ENCODE results near the gene UBALD1. TPM values are rescaled to one million over a fixed set of nuclear protein-coding genes. Genes with fewer than 3 reads are reported as not detected.
"Not testable (repeated sequence)": the region's sequence is repeated elsewhere in the genome, so short reads cannot be mapped to it uniquely, and the experiment has no call there.

UBALD1 gene
- total RNA-seq, 1 donor from 2014 or later = 12.7 TPM

DNA sequence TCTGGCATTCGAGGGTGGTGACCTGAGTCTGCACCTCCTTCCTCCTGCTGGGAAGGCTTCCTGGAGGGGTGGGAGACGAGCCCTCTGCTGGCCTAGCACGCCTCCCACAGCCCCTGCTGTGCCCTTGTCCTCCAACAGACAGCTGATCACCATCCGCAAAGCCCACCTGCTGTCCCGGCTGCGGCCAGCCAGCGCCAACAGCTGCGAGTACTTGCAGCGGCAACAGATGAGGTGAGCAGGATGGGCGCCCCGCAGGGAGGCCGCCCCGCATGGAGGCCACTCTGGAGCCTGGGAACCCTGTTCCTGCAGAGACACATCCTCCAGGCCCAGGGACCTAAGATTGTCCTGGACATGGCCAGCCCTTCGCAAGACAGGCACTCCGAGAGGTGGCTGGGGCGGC is 21.6 kb downstream of the UBALD1 start:
- no peak for ATAC-seq

DNA sequence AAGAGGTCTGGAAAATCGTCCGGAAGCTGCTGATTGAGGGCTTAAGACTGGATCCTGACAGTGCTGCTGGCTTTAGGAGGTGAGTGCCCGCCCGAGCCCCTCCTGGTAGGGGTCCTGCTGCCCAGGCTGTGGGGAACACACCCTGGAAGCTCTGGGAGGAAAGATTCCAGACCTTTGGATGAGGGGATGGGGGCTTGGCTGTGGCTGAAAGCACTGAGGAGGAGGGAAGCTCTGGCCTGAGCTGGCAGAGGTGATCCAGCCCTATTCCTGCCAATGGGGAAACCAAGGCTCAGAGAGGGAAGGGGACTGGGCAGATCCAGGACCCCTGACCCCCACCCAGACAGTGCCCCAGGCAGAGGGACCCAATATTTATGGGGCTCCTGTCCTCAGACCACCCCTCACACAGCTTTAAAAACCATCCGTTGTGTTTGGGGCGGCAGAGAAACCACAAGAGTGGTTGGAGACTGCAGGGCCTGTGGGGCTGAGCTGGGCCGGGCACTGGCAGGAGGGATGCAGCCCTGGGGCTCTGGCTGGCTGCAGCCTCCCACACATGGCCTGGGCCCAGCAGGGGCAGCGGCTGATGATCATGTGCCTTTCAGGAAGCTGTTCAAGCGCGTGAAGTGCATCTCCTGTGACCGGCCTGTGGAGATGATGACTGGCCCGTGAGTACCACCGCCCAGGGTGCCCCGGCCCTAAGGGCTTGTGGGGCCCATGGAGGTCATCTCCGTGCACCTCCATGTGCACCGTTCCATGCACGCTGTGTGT is 22.8 kb downstream of the UBALD1 start:
- no peak for ATAC-seq

DNA sequence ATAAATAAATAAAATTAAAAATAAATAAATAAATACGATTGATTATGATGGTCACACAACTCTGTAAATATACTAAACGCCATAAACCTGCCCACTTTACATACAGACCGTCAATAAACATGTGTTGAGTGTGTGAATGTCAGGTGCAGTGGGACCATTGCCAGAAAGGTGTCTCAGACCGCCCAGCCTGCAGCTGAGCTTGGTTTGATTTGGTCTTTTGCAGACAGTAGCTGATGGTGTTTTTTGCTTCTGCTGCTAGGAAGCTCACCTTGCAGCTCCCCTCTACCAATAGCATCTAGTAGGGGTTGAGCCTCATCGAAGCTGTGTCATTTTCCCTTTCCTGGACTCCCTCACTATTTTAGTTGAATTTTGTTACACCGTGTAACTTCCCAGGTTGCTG is 23.5 kb downstream of the UBALD1 start:
- ATAC-seq = no peak

DNA sequence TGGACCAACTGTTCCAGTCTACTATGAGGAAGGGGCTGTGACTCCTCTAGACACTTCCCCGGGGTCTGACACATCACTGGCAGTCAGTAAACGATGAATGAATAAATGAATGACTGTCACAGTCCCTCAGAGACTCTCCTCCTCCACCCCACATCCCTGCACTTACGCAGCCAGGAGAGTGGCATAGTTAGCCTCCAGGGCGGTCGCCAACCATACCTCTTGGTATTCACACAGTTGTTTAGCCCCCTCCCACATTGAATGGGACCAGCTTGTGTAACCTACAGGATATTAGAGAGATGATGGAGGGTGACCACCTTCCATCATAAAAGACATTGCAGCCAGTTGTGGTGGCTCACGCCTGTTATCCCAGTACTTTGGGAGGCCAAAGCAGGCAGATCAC is 25.7 kb downstream of the UBALD1 start:
- no peak for ATAC-seq

DNA sequence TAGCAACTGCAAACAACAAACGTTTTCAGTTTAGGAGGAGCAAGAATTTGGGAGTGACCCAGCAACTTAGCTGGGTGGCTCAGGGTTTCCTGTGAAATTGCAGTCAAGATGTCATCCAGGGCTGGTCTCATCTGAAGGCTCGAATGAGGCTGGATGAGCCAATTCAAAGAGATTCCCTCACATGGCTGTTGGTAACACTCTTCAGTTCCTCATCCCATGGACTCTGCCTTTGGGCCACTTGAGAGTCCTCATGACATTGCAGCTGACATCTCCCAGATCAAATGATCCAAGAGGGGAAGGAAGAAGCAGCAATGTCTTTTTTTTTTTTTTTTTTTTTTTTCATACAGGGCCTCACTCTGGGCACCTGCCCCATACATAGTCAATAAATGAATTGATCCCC is 26.3 kb downstream of the UBALD1 start:
- no peak for ATAC-seq

DNA sequence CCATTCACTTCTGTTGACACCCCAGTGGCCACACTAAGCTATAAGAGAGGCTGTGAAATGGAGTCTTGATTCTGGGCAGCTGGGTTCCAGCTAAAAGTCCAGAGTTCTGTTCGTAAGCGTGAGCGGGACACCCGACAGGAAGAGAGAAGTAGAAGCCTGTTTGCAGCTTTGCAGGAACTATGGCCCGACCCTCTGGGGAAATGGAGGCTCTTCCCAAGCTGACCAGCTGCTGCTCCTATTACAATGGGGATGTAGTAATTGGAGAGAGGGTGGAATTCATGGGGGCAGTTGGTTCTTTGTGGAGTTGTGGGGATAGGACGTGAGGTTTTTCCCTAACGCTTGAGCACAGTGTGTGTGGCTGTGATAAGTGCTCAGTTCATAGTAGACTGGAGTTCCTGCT is 28.4 kb downstream of the UBALD1 start:
- ATAC-seq = no peak

DNA sequence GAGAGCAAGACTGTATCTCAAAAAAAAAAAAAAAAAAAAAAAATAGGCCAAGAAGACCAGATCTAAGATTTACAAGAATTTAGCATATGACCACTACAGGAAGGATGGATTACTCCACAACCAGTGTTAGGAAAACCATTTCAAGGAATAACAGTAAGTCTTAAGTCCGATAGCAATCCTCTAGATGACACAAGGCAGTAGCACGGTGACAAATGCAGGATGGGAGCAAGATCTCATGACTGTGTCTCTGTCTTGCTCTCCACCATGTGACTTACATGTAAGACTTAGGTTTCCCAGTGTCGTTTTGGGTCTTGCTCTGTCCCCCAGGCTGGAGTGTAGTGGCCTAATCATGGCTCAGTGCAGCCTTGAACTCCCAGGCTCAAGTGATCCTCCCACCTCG is 30.8 kb downstream of the UBALD1 start:
- no peak for ATAC-seq

DNA sequence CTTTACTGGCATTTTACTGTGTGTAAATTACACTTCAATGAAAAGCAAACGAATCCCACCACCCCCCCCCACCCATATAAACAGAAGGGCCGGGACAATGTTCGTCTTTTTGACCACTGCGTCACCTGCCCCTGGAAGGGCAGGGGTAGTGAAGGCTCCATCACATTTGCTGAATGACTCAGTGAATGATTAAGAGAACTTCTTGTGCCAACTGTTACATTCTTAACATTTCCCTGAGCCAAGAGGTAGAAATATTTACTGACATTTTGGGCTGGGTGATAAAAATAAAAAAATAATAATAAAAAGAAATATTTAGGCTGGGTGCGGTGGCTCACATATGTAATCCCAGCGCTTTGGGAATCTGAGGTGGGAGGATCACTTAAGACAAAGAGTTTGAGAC is 34.4 kb downstream of the UBALD1 start:
- no peak for ATAC-seq

DNA sequence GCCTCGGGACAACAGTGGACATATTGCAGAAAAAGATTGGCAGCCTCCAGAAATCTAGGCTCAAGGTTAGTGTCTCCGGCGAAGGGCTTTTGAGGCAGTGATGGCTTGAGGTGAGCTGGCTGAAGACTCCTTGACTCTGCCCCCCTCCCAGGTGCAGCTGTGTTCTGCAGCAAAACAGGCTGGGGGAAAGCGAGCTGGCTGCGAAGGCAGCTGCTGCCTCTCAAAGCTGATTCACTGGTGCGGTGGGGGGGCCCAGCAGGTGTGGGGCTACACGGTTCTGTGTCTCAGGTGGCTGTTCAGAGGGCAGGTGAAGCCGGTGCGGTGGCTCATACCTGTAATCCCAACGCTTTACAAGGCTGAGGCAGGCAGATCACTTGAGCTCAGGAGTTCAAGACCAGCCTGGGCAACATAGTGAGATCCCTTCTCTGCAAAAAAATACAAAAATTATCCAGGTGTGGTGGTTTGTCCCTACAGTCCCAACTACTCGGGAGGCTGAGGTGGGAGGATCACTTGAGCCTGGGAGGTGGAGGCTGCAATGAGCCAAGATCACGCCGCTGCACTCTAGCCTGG is 35.6 kb downstream of the UBALD1 start:
- no peak for ATAC-seq

DNA sequence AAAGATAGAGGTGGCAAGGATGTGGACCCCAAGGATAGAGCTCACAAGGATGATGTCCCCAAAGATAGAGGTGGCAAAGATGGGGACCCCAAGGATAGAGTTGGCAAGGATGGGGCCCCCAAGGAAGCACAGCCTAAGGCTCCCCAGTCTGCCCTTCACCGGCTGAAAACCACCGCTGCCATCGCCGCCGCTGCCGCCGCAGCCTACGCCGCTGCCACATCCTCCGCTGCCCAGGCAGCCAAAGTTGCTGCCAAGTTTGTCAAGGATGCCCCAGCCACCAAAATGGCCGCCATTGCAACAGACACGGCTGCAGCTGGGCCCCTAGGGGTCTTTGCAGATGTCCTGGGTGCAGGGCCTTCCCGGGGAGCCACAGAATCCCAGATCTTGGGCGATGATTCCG is 38.7 kb downstream of the UBALD1 start:
- ATAC-seq = no peak

DNA sequence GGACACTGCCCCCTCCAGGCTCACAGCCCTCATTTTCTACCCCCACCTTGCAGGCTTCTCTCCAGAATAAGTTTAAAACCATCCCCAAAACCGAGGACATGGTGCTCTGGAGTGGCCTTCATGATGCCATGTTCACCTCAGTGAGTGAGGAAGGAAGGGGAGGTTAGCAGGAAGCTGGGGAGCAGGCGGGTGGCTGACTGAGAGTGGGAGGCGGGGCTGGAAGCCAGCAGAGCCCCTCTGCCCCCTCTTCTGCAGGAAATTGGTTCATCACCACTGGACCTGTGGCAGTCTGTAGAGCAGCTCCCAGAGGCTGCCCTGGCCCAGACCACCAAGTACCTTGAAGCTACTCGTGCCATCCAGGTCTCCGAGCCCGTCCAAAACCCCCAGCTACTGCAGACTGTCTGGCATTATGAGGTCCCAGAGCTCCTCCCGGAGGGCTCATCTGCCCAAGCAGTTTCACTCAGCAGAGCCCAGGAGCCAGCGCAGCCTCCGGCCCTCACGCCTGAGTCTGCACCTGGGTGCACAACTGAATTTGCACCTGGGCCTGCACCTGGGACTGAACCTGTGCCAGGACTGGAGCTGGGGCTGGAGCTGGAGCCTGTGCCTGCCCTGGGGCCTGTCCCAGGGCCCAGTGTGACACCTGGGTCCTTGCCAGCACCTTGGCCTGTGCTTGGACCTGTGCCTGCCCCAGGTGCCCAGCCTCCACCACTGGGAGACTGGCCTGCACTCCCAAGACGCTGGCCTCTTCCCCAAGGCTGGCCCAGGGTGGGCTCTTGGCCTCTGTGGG is 39.6 kb downstream of the UBALD1 start:
- no peak for ATAC-seq

DNA sequence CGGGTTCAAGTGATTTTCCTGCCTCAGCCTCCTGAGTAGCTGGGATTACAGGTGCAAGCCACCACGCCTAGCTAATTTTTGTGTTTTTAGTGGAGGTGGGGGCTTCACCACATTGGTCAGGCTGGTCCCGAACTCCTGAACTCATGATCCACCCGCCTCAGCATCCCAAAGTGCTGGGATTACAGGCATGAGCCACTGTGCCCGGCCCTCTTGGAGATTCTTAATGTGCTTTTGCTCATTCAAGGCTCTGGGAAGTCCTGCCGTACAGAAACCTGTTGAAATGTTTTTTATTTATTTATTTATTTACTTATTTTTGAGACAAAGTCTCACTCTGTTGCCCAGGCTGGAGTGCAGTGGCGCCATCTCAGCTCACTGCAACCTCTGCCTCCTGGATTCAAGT is 40.8 kb downstream of the UBALD1 start:
- not testable (repeated sequence) for ATAC-seq

DNA sequence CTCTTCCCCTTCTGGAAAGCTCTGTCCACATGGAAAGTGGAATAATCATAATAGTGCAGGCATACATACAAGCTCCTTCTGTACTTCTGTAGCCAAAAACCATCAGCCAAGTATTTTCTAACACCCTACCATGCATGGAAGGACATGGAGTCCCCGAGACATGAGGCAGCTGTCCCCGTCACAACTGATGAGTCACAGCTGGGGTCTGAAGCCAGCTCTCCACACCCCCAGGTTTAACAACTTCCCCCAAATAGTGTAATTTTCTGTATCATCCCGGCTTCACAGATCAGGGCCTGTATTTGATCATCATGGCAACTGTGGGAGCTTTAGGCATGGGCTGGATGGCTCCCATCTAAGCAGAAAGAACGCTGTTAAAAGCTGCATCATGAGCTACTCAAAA is 42.0 kb downstream of the UBALD1 start:
- no peak for ATAC-seq

DNA sequence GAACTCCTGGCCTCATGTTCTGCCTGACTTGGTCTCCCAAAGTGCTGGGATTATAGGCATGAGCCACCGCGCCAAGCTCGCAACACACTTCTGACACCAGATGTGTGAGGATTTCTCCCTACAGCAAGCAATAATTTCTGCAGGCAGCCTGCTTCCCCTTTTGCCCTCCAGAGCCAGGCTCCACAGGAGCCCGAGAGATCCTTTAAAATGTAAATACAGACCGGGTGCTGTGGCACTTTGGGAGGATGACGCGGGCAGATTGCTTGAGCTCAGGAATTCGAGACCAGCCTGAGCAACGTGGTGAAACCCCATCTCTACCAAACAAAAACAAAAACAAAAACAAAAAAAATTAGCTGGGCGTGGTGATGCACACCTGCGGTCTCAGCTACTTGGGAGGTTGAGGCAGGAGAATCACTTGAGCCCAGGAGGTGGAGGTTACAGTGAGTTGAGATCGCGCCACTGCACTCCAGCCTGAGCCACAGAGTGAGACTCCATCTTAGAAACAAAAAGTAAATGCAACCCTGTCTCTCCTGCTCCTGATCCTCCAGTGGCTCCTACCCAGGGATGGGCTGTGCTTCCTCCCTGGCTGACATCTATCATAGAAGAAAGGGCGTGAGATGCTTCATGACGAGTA is 43.9 kb downstream of the UBALD1 start:
- no peak for ATAC-seq

DNA sequence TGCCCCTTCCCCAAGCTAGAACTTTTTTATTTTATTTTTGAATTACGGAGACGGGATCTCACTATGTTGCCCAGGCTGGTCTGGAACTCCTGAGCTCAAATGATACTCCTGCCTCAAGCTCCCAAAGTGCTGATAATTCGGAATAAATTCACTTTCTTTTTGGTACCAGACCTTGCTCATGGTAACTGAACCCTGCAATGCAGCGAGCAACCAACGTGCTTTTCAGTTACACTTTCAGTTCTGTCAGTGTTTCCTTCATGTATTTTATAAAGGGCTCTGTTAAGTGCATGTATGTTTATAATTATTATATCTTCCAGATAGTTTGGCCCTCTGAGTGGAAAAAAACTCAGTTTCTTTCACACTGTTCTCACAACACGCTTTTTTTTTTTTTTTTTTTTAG is 44.6 kb downstream of the UBALD1 start:
- ATAC-seq = no peak

DNA sequence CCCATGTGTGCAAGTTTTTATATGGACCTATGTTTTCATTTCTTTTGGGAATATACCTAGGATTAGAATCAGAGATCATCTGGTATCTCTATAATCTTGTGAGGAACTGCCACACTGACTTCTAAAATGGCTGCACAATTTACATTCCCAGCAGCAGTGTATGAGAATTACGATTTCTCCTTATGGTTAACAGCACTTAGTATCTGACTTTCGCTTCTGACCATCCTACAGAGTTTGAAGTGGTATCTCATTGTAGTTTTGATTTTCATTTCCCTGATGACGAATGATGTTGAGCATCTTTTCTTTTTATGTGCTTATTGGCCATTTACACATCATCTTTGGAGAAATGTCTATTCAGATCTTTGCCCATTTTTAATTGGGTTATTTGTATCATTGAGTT is 48.5 kb downstream of the UBALD1 start:
- ATAC-seq = no peak

DNA sequence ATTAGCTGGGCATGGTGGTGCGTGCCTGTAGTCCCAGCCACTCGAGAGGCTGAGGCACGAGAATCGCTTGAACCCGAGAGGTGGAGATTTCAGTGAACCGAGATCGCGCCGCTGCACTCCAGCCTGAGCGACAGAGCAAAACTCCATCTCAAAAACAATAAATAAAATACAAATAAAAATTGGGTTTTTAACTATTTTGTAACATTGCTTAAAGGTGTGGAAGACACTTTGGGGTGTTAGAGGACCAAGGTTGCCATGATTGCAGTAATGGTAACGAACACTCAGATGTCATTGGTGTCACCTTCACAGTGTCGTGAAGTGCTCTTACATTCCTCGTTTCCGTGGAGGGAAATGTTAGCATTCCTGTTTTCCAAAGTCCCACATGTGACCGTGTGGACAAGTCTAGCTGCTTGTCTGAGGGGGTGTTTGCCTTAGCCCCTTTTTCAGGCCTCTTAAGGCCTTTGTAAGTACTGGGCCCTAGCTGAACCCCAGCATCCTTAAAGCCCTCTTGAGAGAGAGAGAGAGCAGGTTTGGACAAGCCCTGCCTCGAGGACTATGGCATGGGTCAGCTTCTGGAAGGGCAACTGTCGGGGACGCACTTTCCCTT is 49.9 kb downstream of the UBALD1 start:
- ATAC-seq = no peak

DNA sequence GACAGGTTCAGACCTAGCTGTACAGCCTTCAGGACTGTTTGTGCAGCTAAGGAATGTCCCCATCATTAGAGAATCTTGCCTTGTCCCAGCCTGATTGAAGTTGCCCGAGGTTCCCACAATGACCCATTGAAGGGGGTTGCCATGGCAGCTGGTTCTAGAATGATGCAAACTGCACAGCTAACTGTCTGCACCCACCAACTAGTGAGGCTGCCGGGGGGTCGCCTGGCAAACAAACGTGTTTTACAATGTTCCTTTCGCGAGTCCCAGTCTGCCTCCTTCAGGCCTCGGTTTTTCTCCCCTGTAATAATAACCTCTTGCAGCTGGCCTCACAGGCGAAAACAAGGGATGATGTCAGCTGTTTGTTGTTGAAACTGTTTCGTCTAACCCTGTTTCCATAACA is 53.1 kb downstream of the UBALD1 start:
- no peak for ATAC-seq

Other genes with a start within 250 kb of the UBALD1 start
- gene VASN, start 243.0 kb downstream of the UBALD1 start, total RNA-seq = 16.6 TPM
- 7.9 TPM for gene CORO7, start 198.3 kb downstream of the UBALD1 start, total RNA-seq
- gene DNAJA3, start 189.0 kb downstream of the UBALD1 start, total RNA-seq = 40.2 TPM
- gene NMRAL1, start 140.3 kb downstream of the UBALD1 start, total RNA-seq = 35.2 TPM
- gene HMOX2, start 138.5 kb downstream of the UBALD1 start, total RNA-seq = 46.6 TPM
- 18.9 TPM for gene CDIP1, start 76.1 kb downstream of the UBALD1 start, total RNA-seq
- 0.04 TPM for gene C16orf96, start 58.5 kb downstream of the UBALD1 start, total RNA-seq
- 19.2 TPM for gene MGRN1, start 9.9 kb upstream of the UBALD1 start, total RNA-seq
- 24.2 TPM for gene NUDT16L1, start 78.7 kb upstream of the UBALD1 start, total RNA-seq
- 8.1 TPM for gene ANKS3, start 119.4 kb upstream of the UBALD1 start, total RNA-seq
- gene DNAAF8, start 119.6 kb upstream of the UBALD1 start, total RNA-seq = 0.28 TPM
- gene ZNF500, start 152.3 kb upstream of the UBALD1 start, total RNA-seq = 5.2 TPM
- not detected for gene SEPTIN12, start 173.5 kb upstream of the UBALD1 start, total RNA-seq
- gene SMIM22, start 180.5 kb upstream of the UBALD1 start, total RNA-seq = 12.9 TPM
- 21.3 TPM for gene ROGDI, start 187.7 kb upstream of the UBALD1 start, total RNA-seq
- gene GLYR1, start 232.4 kb upstream of the UBALD1 start, total RNA-seq = 49.9 TPM
- gene UBN1, start 232.6 kb upstream of the UBALD1 start, total RNA-seq = 12.0 TPM